Activated CD4-positive, alpha-beta T cell treated with anti-CD3 and anti-CD28 coated beads, Interleukin-2, amount 50 U/mL, for 48 hours (primary cell): ENCODE data around the gene ARFGEF2.
"Not testable (repeated sequence)": the region's sequence is repeated elsewhere in the genome, so short reads cannot be mapped to it uniquely, and the experiment has no call there.

ENCODE experiments used
- DNase-seq, 2 experiments: peaks; one replicate each; pipeline ENCODE4 v3.0.0-alpha.2; 2020

Gene ARFGEF2

GRCh38 chr20:48930035-48930434 lies 8.5 kb downstream of the ARFGEF2 start:
- DNase-seq = no peak

GRCh38 chr20:48930878-48931277 lies 9.4 kb downstream of the ARFGEF2 start:
- no peak for DNase-seq

- no peak for DNase-seq
Measured at GRCh38 chr20:48931527-48932374, 10.2 kb downstream of the ARFGEF2 start.

GRCh38 chr20:48932375-48932941 lies 10.9 kb downstream of the ARFGEF2 start:
- no peak for DNase-seq

GRCh38 chr20:48933017-48933766 lies 11.7 kb downstream of the ARFGEF2 start:
- DNase-seq = no peak

- not testable (repeated sequence) for DNase-seq
Measured at GRCh38 chr20:48934273-48934877, 12.9 kb downstream of the ARFGEF2 start.

- not testable (repeated sequence) for DNase-seq
Measured at GRCh38 chr20:48934966-48935365, 13.5 kb downstream of the ARFGEF2 start.

- not testable (repeated sequence) for DNase-seq
Measured at GRCh38 chr20:48936178-48936577, 14.7 kb downstream of the ARFGEF2 start.

- DNase-seq = no peak
Measured at GRCh38 chr20:48937674-48938073, 16.2 kb downstream of the ARFGEF2 start.

- DNase-seq = no peak
Measured at GRCh38 chr20:48938670-48939069, 17.2 kb downstream of the ARFGEF2 start.

- no peak for DNase-seq
Measured at GRCh38 chr20:48940170-48940569, 18.7 kb downstream of the ARFGEF2 start.

- DNase-seq = no peak
Measured at GRCh38 chr20:48941467-48941866, 20.0 kb downstream of the ARFGEF2 start.

- DNase-seq = no peak
Measured at GRCh38 chr20:48942730-48943129, 21.2 kb downstream of the ARFGEF2 start.

GRCh38 chr20:48944663-48945297 lies 23.3 kb downstream of the ARFGEF2 start:
- no peak for DNase-seq

GRCh38 chr20:48945840-48946514 lies 24.5 kb downstream of the ARFGEF2 start:
- DNase-seq = no peak

GRCh38 chr20:48948612-48949011 lies 27.1 kb downstream of the ARFGEF2 start:
- DNase-seq = no peak

GRCh38 chr20:48949304-48950170 lies 28.0 kb downstream of the ARFGEF2 start:
- DNase-seq = no peak

GRCh38 chr20:48951041-48951440 lies 29.5 kb downstream of the ARFGEF2 start:
- DNase-seq = no peak

- DNase-seq = no peak
Measured at GRCh38 chr20:48951646-48952045, 30.1 kb downstream of the ARFGEF2 start.

- no peak for DNase-seq
Measured at GRCh38 chr20:48952656-48953055, 31.1 kb downstream of the ARFGEF2 start.

GRCh38 chr20:48953653-48954052 lies 32.1 kb downstream of the ARFGEF2 start:
- DNase-seq = no peak
